ENCODE results near the gene FBXW7.

The FBXW7 gene

DNA sequence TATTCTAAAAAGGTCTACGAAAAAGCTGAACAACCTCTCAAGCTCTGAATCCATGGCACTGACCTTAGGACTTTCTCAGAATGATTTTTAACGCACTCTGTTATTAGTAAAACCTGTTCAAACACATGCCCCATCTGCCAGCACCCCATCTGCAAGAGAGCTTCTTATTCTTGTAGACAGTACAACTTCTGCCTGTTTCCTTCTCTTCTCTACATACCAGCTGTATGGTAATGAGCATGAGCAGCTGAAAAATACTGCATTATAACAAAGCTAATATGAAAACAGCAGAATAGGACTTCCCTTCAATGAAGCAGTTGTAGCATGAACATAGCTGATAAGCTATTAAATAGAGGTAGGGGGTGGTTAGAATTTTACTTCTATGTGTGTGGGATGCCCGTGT is 167.9 kb downstream of the FBXW7 start:
- no peak for TF ChIP-seq CEBPB (IDR thresholded peaks at IDR 0.05)

DNA sequence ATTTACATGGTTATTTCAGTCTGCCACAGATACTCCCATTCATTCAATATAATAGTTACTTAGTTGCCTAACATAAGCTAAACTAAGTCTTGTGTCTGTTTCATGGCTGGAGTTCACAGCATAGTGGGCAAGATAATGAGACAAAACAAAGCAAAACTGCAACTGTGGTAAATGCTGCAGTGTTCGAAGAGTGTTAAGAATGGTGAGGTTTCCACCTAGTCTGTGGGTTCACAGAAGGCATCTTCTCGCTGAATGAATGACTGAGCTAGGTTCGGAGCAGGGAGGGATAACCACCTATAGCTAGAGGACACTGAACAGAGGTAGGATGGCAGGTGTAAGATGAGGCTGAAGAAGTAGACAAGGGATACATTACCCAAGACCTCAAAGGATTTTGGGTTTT is 171.0 kb downstream of the FBXW7 start:
- no peak for TF ChIP-seq RAD21 (IDR thresholded peaks at IDR 0.05; ENCODE audit: low read depth)
- TF ChIP-seq, protein P1, sequence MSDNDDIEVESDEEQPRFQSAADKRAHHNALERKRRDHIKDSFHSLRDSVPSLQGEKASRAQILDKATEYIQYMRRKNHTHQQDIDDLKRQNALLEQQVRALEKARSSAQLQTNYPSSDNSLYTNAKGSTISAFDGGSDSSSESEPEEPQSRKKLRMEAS (IDR thresholded peaks at IDR 0.05): no peak
- no peak for TF ChIP-seq CREB1 (IDR thresholded peaks at IDR 0.05; ENCODE audit: low read depth)

DNA sequence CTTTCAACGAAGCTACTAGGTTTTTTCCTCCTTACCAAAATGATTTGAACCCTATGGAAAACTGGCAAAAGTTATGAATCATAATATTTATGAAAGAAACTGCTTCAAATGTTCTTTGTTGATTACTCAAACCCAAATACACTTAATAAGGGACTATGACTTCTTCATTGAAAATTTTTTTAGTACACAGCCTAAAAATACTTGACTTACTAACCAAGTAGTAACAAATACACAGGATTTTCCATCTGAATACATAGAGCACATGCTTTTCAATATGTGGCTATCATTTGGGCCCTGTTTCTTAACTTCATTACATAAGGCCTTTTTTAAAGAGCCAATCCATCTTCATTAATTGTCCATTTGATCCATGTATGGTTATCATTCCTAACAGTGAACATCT is 171.5 kb downstream of the FBXW7 start:
- TF ChIP-seq RAD21 (IDR thresholded peaks at IDR 0.05; ENCODE audit: low read depth): no peak
- TF ChIP-seq CEBPB (IDR thresholded peaks at IDR 0.05): no peak
- no peak for TF ChIP-seq TEAD4 (IDR thresholded peaks at IDR 0.05)
- TF ChIP-seq ZBTB7A (IDR thresholded peaks at IDR 0.05; ENCODE audit: low read depth): no peak
- TF ChIP-seq TAF1 (IDR thresholded peaks at IDR 0.05; ENCODE audit: low read depth): no peak
- TF ChIP-seq EGR1 (IDR thresholded peaks at IDR 0.05): no peak
- TF ChIP-seq, protein P2, sequence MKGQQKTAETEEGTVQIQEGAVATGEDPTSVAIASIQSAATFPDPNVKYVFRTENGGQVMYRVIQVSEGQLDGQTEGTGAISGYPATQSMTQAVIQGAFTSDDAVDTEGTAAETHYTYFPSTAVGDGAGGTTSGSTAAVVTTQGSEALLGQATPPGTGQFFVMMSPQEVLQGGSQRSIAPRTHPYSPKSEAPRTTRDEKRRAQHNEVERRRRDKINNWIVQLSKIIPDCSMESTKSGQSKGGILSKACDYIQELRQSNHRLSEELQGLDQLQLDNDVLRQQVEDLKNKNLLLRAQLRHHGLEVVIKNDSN (IDR thresholded peaks at IDR 0.05): no peak
- no peak for TF ChIP-seq NFIC (IDR thresholded peaks at IDR 0.05)
- TF ChIP-seq, protein P1 (IDR thresholded peaks at IDR 0.05): no peak
- TF ChIP-seq FOXM1 (IDR thresholded peaks at IDR 0.05; ENCODE audit: borderline replicate concordance, low read depth): no peak
- no peak for TF ChIP-seq TCF12 (IDR thresholded peaks at IDR 0.05; ENCODE audit: low read depth)
- TF ChIP-seq, protein P3, sequence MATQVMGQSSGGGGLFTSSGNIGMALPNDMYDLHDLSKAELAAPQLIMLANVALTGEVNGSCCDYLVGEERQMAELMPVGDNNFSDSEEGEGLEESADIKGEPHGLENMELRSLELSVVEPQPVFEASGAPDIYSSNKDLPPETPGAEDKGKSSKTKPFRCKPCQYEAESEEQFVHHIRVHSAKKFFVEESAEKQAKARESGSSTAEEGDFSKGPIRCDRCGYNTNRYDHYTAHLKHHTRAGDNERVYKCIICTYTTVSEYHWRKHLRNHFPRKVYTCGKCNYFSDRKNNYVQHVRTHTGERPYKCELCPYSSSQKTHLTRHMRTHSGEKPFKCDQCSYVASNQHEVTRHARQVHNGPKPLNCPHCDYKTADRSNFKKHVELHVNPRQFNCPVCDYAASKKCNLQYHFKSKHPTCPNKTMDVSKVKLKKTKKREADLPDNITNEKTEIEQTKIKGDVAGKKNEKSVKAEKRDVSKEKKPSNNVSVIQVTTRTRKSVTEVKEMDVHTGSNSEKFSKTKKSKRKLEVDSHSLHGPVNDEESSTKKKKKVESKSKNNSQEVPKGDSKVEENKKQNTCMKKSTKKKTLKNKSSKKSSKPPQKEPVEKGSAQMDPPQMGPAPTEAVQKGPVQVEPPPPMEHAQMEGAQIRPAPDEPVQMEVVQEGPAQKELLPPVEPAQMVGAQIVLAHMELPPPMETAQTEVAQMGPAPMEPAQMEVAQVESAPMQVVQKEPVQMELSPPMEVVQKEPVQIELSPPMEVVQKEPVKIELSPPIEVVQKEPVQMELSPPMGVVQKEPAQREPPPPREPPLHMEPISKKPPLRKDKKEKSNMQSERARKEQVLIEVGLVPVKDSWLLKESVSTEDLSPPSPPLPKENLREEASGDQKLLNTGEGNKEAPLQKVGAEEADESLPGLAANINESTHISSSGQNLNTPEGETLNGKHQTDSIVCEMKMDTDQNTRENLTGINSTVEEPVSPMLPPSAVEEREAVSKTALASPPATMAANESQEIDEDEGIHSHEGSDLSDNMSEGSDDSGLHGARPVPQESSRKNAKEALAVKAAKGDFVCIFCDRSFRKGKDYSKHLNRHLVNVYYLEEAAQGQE (IDR thresholded peaks at IDR 0.05; ENCODE audit: low read depth): no peak
- no peak for TF ChIP-seq YY1 (IDR thresholded peaks at IDR 0.05; ENCODE audit: low read depth)

DNA sequence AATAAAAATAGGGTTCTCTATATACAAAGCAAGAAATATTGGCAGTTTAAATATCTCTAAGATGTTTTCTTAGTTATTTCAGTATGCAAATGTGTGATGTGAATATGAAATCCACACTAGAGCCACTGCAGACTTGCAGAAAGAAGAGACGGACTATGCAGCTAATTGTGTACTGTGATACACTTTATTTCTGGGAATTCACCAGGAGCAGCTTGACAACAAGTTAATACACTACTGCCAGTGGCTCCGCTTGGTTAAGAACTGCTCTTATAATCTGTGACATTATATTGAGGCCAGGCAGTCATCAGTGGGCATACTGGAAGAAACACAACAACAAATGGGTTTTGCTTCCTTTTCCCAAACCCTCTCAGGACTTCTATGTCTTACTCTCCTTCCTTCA is 172.0 kb downstream of the FBXW7 start:
- TF ChIP-seq NFIC (IDR thresholded peaks at IDR 0.05) (no peak), ZBTB7A (IDR thresholded peaks at IDR 0.05; ENCODE audit: low read depth) (no peak), RAD21 (IDR thresholded peaks at IDR 0.05; ENCODE audit: low read depth) (no peak), YY1 (IDR thresholded peaks at IDR 0.05; ENCODE audit: low read depth) (no peak), CEBPB (IDR thresholded peaks at IDR 0.05) (no peak), TCF12 (IDR thresholded peaks at IDR 0.05; ENCODE audit: low read depth) (no peak), EGR1 (IDR thresholded peaks at IDR 0.05) (no peak), TEAD4 (IDR thresholded peaks at IDR 0.05) (no peak), TAF1 (IDR thresholded peaks at IDR 0.05; ENCODE audit: low read depth) (no peak), EP300 (IDR thresholded peaks at IDR 0.05; ENCODE audit: borderline replicate concordance) (no peak)
- TF ChIP-seq, protein P2 (IDR thresholded peaks at IDR 0.05): no peak
- TF ChIP-seq, protein P3 (IDR thresholded peaks at IDR 0.05; ENCODE audit: low read depth): no peak
- TF ChIP-seq, protein P1 (IDR thresholded peaks at IDR 0.05): no peak

DNA sequence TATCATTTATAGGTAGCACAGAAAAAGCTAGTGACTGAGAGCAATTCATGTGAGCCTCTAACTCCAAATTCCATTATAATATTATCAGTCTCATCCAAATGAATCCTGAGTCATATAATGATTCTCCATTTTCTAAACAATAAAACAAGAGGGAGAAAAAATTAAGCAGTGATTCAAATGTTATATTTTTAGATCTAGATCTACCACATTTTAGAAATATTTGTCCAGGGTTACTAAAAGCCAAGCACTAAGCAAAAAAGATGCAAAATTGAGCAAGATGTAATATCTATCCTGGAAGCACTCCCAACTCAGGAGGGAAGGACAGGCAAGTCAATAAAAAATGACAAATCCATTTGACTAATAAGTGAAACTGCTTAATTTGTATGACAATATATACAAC is 172.8 kb downstream of the FBXW7 start:
- TF ChIP-seq RAD21 (IDR thresholded peaks at IDR 0.05; ENCODE audit: low read depth): no peak
- TF ChIP-seq FOXM1 (IDR thresholded peaks at IDR 0.05; ENCODE audit: borderline replicate concordance, low read depth): no peak
- TF ChIP-seq, protein P2 (IDR thresholded peaks at IDR 0.05): no peak
- no peak for TF ChIP-seq NFIC (IDR thresholded peaks at IDR 0.05)

DNA sequence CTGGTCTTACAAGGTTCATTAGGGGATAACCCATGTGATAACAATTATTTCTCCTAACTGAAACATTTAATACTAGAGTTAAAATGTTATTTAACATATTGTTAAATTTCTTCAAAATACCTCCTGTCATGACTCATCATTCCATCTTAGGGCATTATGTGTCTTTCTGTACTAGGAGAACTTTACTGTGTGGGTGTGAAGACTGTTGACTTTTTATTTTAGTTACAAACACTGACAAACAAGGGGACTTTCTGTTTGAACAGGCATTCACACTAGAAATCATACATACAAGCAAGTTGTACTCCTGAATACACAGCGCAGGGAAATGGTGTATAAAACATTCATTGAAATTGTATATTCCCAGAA is 175.9 kb downstream of the FBXW7 start:
- TF ChIP-seq FOXM1 (IDR thresholded peaks at IDR 0.05; ENCODE audit: borderline replicate concordance, low read depth) (no peak), RAD21 (IDR thresholded peaks at IDR 0.05; ENCODE audit: low read depth) (no peak), TAF1 (IDR thresholded peaks at IDR 0.05; ENCODE audit: low read depth) (no peak), TCF12 (IDR thresholded peaks at IDR 0.05; ENCODE audit: low read depth) (no peak), CREB1 (IDR thresholded peaks at IDR 0.05; ENCODE audit: low read depth) (no peak)
